Islet precursor cell (in vitro differentiated cells): ENCODE results near the gene ABCC3.
A peak's percentile ranks its signal among the peaks of the same experiment; 100 is the strongest.
"Not testable (repeated sequence)": the region's sequence is repeated elsewhere in the genome, so short reads cannot be mapped to it uniquely, and the experiment has no call there.

ENCODE experiments used
- DNase-seq: peaks from one replicate; pipeline ENCODE4 v3.0.0-alpha.2; 2018

ABCC3 gene

GRCh38 chr17:50672071-50672470 is 37.4 kb downstream of the ABCC3 start:
- DNase-seq = no peak

- DNase-seq = no peak
Measured at GRCh38 chr17:50672831-50673551, 38.3 kb downstream of the ABCC3 start.

- no peak for DNase-seq
Measured at GRCh38 chr17:50675190-50675589, 40.5 kb downstream of the ABCC3 start.

DNA sequence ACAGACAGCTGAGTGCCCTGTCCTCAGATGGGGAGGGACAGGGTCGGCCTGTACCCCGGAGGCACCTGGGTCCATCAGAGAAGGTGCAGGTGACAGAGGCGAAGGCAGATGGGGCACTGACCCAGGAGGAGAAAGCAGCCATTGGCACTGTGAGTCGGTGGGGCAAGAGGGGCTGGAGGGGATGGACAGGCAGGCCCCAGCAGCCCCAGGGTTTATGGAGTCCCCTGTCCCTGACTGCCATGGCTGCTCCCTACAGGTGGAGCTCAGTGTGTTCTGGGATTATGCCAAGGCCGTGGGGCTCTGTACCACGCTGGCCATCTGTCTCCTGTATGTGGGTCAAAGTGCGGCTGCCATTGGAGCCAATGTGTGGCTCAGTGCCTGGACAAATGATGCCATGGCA is 40.9 kb downstream of the ABCC3 start:
- DNase-seq = no peak

DNA sequence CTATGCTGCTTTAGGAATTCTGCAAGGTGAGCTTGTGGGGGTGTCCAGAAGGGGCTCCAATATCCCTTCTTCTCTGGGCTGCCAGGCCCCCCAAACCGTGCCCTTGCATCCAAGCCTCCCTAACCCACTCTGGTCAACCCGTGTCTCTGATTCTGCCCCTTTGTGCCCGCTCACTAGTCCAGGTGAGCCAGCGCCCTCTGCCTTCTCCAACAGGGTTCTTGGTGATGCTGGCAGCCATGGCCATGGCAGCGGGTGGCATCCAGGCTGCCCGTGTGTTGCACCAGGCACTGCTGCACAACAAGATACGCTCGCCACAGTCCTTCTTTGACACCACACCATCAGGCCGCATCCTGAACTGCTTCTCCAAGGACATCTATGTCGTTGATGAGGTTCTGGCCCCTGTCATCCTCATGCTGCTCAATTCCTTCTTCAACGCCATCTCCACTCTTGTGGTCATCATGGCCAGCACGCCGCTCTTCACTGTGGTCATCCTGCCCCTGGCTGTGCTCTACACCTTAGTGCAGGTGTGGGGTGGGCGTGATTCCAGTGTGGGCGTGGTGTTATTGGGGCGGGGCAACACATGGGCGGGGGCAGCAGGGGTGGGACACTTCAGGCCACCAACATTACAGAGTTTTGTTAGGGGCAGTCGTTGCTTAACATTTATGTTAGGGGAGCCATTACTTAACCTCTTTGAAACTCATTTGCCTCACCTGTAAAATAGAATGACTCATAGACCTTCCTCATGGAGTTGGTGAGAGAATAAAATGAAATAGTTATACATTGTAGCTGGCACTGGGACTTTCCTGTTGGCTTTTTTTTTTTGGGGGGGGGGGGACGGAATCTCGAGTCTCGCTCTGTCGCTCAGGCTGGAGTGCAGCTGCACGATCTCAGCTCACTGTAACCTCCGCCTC is 41.6 kb downstream of the ABCC3 start:
- no peak for DNase-seq

GRCh38 chr17:50677851-50678375 is 43.2 kb downstream of the ABCC3 start:
- no peak for DNase-seq

GRCh38 chr17:50679008-50679544 is 44.4 kb downstream of the ABCC3 start:
- no peak for DNase-seq

DNA sequence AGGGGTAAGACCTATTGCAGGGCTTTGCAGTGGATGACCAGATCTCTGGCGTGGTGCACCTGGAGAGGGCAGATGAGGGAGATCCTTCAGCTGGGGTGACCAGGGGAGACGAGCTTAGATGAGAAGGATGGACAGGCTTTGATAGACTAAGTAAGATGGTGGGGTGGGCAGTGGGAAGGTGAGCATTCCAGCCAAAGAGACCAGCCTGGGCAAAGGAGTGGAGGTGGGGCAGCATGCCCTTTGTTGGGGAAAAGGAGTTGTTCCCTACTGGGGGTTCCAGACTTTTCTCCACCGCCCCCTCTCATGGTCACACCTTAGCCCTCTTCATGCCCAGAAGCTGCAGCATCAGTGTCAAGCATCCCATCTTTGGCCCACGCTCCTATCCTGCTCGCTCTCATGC is 45.4 kb downstream of the ABCC3 start:
- no peak for DNase-seq

DNA sequence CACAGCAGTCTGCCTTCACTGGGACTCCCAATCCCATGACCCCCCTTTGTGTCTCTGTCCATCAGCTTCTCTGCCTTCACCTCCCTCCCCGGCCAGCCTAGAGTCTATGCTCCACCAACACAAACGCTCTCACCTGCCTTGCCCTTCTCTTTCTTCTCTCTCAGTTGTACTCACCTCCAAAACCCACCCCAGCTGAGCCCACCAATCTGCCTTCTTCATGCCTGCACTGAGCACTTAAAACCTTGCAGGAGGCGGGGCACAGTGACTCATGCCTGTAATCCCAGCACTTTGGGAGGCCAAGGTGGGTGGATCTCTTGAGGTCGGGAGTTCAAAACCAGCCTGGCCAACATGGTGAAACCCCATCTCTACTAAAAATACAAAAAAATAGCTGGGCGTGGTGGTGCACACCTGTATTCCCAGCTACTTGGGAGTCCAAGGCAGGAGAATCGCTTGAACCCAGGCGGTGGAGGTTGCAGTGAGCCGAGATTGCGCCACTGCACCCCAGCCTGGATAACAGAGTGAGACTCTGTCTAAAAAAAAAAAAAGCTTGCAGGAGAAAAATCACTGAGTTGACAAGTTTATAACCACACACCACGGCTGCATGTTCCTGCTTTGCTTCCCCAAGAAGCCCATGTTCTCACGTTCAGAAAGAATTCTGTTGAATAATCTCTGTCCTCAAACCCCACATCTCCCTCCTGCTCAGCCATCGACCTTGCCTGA is 46.0 kb downstream of the ABCC3 start:
- not testable (repeated sequence) for DNase-seq

DNA sequence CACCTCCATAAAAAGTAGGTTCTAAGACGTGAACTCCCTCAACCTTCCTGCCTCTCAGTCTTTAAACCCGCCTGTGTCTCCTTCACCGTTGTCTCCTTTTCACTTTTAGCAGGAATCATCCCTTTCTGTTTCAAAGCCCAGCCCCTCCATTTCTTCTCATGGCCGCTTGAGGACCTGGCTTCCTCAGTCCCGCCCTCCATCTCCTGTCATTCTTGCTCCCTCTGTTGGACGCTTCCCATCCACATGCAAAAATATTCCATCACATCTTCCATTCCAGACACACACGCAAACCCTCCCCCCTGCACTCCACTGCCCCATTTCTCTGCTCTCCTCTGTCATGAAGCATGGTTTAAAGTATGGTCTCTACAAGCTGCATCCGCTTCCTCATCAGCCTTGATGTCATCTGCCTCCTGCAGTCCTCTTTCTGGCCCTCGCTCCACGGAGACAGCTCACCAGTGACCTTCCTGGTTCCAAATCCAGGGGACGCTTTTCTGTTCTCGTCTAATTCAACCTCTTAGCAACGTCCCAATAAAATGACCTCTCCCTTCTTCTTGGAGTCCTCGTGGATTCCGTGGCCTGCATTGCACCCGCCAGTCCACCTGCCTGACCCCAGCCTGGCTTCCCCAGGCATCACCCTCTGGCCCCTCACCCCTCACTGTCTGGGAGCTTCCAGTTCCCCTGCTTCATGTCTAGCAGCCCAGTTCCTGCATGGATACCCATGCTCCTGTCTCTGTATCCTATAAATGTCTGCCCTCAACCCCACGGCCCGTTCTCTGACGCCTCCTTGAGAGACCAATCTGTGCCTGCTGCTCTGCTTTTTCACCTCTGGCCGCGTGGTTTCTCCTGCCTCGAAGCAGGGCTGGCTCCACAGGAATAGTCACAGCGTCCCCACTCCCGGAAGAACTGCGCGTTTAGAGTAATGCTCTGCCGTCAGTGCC is 46.9 kb downstream of the ABCC3 start:
- peak; percentile 84 for DNase-seq

GRCh38 chr17:50682441-50682840 is 47.8 kb downstream of the ABCC3 start:
- no peak for DNase-seq

GRCh38 chr17:50682938-50683337 is 48.3 kb downstream of the ABCC3 start:
- DNase-seq = peak; percentile 46

GRCh38 chr17:50683434-50684287 is 49.0 kb downstream of the ABCC3 start:
- peak; percentile 54 for DNase-seq

GRCh38 chr17:50684288-50684611 is 49.6 kb downstream of the ABCC3 start:
- no peak for DNase-seq

GRCh38 chr17:50684612-50685333 is 50.1 kb downstream of the ABCC3 start:
- peak; percentile 91 for DNase-seq

DNA sequence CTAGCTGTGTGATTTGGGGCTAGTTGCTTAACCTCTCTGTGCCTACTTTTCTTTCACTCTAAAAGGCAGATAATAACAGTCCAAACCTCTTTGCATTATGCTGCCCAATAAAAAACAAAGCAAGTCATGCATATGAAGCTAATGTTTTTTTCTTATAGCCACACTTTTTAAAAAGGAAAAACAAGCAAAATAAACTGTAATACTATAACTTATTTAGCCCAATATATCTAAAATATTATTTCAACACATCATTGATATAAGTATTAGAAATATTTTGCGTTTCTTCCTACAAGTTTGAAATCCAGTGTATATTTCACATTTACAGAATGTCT is 50.6 kb downstream of the ABCC3 start:
- DNase-seq = no peak

DNA sequence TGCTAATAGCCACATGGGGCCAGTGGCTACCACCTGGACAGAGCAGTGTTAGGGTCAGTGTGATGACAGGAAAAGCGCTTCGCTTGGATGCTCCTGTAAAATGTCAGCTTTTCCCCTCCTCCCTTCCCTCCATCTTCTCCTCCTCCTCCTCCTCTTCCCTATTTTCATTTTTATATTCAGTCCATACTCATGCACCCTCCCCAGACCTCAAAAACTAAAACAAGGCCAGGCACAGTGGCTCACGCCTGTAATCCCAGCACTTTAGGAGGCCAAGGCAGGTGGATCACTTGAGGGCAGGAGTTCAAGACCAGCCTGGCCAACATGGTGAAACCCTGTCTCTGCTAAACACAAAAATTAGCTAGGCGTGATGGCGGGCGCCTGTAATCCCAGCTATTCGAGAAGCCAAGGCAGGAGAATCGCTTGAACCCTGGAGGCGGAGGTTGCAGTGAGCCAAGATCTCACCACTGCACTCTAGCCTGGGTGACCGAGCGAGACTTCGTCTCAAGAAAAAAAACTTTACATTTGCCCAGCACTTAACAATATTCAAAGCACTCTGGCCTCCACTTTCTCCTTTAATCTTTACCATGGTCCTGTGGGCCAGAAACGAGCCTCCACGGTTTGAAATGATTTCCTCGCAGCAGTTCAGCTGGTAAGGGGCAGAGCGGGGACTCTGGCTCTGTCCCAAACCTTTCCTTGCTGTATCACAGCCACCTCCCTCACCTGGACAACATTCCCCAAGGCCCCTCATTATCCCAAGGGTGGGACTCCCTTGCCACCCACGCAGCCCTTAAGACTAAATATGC is 51.2 kb downstream of the ABCC3 start:
- DNase-seq = no peak

- DNase-seq = peak; percentile 98
Measured at GRCh38 chr17:50686494-50687199, 52.0 kb downstream of the ABCC3 start.
